ENCODE results near the gene SRGAP2C.
"Not testable (repeated sequence)": the region's sequence is repeated elsewhere in the genome, so short reads cannot be mapped to it uniquely, and the experiment has no call there.

GRCh38 chr1:121271143-121271715, 86.5 kb downstream of the SRGAP2C start:
- not testable (repeated sequence) for TF ChIP-seq CTCF (IDR thresholded peaks at IDR 0.05; ENCODE audit: poor library complexity, severe bottlenecking); EZH2 (IDR thresholded peaks at IDR 0.05; ENCODE audit: borderline replicate concordance, insufficient read depth, low read length, poor library complexity, severe bottlenecking); EP300 (conservative IDR thresholded peaks at IDR 0.05; ENCODE audit: poor library complexity, severe bottlenecking); POLR2AphosphoS5 (IDR thresholded peaks at IDR 0.05)

Measured in neural cell (in vitro differentiated cells).